NCI-H82 treated with DMSO at 0.1 percent for 48 hours (cell line): Measurements from ENCODE around the gene CLMP.
"Not testable (repeated sequence)": the region's sequence is repeated elsewhere in the genome, so short reads cannot be mapped to it uniquely, and the experiment has no call there.

Experiments used
- DNase-seq: peaks from one replicate; lab custom pipeline; 2025; ENCODE audit not compliant: unreplicated experiment; lab: John Stamatoyannopoulos, UW

The CLMP gene

DNA sequence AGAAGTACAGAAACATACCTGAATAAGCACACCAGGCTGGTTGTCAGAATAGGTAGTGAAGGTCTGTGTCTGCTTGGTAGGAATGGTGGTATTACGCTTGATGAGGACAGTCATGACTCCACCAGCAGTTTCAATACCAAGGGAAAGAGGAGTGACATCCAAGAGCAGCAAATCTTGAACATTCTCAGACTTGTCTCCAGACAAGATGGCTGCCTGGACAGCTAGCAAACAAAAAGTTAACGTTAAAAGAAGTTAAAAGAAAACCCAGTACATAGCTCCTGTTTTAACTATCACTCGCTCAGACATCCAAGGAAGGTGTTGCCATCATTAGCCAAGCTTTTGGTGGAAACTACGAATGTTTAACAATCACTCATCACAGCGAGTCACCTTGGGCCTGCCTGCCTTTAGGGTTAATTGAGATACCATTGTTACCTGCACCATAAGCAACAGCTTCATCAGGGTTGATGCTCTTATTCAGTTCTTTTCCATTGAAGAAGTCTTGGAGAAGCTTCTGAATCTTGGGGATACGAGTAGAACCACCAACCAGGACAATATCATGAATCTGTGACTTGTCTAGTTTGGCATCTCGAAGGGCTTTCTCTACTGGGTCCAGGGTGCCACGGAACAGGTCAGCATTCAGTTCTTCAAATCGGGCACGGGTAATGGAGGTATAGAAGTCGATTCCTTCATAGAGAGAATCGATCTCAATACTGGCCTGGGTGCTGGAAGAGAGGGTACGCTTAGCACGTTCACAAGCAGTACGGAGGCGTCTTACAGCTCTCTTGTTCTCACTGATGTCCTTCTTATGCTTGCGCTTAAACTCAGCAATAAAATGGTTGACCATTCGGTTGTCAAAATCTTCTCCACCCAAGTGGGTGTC lies 135.8 kb downstream of the CLMP start:
- not testable (repeated sequence) for DNase-seq

DNA sequence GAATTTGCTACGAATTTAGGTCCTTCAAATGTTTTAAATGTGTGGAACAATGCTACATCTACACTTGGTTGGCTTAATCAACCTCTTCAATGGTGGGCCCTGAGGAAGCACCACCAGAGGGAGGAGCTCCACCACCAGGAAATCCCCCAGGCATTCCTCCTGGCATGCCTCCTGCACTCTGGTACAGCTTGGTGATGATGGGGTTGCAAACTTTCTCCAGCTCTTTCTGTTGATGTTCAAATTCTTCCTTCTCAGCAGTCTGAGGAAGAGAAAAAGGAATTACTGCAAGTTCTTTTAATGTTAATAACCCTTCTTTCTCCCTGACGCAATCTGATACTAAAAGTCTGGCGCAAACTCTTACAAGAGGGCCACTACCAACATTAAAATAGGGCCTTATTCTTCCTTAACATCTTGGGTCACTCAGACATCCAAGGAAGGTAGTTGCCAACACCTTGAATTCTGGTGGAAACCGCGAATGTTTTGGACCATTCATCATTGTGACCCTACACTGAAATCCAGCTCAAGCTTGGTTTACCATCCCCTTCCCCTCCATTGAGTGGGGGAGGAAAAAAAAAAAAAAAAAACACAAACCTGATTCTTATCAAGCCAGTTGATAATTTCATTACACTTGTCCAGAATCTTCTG lies 137.3 kb downstream of the CLMP start:
- no peak for DNase-seq

DNA sequence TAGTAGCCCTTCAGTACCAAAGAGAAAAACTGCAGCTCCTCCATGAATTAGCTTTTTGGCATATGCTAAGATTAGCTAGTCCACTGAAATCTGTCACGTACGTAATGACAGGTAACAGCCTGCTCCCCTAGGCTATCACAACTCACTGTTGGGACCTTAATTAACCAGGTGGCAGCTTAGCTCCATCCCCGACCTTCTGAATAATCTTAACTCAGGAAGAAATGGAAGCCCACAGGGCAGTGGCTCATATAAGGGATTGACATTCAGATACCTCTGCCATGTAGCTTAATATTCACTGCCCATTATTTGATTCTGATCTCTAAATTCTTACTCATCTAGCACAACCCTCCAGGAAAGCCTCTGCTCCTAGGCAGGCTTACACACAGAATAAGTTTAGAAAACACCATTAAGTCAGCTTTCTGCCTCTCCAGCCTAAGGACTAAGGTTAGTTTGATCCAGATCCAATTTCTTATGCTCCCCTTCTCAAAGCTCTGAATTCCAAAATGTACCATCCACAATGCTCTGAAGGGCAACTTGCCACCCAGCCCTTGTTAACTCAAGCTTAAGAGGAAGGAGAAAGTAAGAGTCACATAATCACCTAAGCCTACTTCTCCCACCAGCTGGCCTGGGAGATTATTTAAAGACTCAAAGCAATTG lies 138.1 kb downstream of the CLMP start:
- DNase-seq: no peak

DNA sequence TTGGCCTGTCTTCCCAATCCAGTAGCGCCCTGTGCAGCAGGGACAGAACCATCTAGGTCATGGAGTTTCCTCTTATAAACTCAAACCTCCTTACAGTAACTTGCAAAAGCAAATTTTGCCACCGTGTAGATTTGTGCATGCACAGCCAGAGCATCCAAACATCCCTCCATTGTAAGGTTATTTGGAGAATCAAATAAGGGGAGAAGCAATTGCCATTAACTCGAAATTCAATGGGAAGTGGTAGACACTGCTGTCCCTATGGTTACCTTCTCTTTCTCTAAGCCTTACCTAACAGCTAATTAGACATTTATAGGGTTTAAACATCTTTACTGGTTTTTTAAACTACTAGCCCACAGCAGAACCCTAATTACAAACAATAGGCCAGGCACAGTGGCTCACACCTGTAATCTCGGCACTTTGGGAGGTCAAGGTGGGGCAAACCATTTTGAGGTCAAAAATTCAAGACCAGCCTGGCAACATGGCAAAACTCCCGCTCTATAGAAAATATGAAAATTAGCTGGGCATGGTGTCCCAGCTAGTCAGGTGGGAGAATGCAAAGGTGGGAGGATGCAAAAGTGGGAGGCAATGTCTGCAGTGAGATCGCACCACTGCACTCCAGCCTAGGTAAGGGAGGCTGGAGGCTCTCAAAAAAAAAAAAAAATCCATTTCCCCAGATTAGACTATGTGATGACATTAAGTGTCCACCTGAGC lies 139.7 kb downstream of the CLMP start:
- no peak for DNase-seq

DNA sequence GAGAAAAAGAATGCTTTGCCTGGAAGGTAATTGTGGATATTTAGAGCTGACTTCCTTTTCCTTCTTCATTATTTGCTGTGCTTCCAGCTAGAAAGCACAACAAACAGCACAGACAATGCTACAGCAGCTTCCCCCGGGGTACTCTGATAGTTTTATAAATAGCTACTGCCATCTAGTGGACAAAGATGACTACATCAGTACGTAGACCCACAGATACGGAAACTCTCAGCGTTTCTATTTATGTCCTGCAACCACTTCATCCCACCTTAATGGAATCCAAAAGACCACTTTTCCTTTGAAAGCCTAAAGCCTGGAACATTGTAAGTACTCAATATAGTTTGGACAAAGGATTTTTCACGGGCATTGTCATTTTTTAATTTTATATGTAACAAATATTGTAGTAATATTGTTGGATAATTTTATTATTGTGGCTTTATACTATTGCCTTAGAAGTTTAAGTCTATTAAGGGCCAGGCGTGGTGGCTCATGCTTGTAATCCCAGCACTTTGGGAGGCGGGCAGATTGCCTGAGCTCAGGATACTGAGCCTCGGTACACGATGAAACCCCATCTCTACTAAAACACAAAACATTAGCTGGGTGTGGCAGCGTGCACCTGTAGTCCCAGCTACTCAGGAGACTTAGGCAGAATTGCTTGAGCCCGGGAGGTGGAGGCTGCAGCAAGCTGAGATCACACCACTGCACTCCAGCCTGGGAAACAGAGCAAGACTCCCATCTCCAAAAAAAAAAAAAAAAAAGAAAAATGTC lies 140.6 kb downstream of the CLMP start:
- peak; percentile 69 for DNase-seq

DNA sequence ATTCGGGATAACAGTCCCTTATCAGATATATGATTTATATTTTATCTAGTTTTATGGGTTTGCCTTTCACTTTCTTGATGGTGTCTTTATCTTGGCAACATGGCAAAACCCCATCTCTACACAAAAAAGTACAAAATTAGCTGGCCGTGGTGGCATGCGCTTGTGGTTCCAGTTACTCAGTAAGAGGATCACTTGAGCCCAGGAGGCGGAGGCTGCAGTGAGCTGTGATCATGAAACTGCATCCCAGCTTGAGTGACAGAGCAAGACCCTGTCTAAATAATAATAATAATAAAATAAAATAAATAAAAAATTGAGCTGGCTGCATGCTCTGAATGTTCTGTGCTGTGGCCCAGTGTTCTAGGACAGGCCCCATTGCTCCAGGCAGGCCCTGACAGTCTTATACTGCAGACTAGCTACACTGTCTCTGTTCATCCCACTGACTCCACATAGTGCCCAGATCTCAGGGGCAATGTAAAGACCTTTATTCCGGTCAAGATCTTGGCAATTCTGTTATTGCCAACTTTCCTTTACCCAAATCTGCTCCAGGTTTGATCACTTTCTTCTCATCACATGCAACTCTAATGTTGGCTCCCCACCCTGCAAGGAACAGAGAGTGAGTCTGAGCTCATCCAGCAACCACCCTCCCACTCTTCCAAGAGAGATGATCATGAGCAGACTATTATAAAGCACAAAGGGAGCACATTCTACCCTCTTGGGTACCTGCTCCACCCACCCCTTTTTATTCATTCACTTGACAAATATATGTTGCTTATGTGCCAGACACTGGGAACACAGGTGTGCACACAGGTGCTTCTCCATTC lies 141.9 kb downstream of the CLMP start:
- DNase-seq: no peak

DNA sequence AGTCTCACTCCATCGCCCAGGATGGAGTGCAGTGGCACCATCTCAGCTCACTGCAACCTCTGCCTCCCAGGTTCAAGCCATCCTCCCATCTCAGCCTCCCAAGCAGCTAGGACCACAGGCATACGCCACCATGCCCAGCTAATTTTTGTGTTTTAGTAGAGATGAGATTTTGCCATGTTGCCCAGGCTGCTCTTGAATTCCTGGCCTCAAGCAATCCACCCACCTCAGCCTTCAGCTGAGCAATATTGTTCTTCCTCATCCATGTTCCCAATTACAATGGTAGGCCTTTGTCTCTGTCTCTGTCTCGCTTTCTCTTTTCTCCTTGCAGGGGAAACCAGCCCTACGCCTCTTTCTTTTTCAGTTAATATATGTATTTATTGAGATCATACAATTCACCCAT lies 143.4 kb downstream of the CLMP start:
- no peak for DNase-seq

DNA sequence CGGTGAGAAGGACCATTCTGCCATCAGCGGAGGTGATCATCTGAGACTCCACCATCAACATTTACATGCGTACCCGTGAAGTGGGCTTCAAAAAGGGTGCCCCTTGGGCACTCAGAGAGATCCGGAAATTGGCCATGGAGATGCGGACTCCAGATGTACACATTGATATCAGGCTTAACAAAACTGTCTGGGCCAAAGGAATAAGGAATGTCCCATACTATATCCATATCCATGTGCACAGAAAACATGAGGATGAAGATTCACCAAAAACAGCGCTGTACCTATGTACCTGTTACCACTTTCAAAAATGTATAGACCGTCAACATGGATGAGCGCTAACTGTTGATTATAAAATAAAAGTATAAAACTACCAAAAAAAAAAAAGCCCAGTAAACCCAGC lies 143.9 kb downstream of the CLMP start:
- no peak for DNase-seq

DNA sequence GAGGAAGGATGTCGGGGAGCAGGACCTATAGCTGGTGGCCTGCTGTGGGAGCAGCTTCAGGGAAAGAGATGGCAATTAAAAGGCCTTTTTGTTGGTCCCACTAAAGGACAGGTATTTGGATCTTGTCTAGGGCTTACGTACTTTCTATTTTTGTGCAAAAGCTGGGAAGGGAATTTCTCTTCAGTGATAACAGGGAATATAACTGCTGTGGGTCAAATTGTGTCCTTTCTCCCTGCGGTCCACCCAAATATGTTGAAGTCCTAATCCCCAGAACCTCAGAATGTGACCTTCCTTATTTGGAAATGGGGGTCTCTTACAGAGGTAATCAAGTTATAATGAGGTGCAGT lies 147.1 kb downstream of the CLMP start:
- DNase-seq: no peak

DNA sequence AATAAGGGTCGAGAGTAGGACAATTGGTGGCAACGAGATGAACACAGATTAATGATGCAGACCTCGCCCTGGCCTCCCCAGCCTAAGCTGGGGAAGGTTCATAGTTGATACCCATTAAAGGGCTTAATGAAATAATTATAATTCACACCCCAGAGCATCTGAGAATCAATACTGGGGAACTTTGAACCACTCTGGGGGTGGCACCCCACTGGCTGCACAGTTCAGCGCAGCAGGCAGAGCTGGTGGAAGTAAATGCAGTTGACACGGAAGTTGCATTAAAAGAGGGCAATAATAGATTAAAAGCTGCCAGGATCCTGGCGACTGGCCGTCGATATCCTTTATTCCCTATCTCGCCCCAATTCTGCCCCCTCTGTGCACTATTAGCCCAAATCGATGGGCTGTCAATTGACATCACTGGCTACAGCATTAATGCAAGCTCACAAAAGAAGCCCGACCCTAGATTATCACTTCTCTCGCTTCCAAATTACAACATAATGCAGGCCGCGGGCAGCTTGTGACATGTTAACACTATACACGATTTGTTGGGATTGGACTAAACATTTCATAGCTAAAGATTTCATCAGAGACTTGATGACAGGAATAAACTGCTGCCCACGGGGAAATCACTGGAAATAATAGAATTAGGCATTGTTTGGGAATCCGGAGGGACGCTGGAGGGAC lies 147.6 kb downstream of the CLMP start:
- DNase-seq: no peak

DNA sequence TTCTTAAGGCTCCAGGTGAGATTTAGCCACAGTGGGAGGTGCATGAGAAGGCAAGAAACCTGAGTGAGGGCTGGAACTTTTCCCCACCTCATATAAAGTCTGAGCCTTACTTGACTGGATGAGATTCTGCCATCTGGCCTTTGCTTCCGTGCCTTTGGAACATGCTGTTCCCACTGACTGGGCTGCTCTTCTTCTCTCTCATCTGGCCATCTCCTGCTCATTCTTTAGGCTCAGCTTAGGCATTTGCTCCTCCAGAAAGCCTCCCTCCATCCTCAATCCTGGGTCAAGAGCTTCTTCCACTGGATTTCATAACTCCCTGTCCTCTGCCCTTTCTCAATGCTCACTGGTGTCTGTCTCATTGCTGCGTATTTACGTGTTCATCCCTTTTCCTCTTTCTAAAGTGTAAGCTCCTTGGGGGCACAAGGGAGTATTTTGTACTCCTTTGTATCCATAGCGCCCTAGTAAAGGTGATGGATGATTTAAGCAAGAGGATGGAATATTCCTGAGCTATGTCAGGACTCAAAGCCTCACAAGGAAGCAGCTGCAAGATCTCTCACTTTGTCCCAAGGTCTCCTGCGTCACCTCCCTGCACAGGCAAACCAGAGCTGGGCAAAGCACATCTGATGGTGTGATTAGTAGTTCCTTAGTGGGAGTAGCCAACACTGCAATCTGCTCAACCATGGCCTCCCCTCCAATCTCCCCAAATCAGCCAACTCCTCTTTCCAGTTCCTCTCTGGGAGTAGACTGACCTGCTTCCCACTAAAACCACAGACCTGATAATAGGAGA lies 148.4 kb downstream of the CLMP start:
- no peak for DNase-seq

DNA sequence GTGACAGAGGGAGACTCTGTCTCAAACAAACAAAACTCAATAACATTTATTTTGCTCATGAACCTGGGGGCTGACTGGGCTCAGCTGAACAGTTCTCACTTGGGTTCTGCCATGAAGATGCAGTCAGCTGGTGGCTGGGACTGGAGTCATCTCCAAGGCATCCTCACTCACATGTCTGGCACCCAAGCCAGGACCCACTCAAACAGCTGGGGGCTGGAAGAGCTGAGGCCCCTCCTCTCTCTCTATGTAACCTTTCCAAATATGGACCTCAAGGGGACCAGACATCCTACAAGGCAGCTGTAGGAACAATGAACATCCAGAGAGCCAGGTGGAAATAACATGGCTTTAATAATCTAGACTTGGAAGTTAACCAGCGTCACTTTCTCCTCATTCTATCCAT lies 149.9 kb downstream of the CLMP start:
- no peak for DNase-seq

DNA sequence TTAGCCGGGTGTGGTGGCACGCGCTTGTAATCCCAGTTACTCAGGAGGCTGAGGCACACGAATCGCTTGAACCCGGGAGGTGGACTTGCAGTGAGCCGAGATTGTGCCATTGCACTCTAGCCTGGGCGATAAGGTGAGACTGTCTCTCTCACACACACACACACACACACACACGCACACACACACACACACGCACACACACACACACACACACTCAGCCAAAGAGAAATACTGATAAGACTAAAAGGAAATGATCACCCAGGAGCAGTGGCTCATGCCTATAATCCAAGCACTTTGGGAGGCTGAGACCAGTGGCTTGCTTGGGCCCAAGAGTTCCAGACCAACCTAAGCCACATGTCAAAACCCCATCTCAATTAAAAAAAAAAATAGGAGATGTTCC lies 153.9 kb downstream of the CLMP start:
- DNase-seq: no peak

DNA sequence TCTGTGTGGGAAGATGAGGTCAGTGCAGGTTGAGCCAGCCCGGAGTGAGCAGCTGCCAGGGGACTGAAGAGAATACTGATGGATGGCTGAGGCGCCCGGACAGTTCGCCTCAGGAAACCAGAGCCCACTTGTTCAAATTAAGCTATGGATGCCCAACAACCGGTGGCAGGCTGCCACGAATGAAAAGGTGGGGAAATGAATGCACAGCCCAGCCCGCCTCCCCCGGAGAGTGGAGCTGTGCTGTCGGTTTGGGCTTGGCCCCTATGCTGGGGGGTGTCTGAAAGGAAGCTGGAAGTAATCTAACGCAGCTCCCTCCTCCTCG lies 155.0 kb downstream of the CLMP start:
- no peak for DNase-seq

DNA sequence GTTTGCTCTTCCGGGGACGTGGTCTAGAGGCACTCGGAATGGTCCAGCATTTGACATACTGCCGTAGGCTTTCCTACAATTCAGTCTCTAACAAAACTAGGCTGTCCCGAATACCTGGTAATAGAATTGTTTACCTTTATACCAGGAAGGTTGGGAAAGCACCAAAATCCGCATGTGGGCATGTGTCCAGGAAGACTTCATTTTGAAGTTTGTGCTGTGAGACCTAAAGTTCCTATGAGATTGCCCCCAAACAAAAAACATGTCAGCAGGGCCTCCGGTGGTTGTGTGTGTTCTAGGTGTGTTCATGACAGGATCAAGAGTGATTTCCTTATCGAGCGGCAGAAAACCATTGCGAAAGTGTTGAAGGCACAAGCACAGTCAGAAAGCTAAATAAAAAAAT lies 159.2 kb downstream of the CLMP start:
- no peak for DNase-seq

DNA sequence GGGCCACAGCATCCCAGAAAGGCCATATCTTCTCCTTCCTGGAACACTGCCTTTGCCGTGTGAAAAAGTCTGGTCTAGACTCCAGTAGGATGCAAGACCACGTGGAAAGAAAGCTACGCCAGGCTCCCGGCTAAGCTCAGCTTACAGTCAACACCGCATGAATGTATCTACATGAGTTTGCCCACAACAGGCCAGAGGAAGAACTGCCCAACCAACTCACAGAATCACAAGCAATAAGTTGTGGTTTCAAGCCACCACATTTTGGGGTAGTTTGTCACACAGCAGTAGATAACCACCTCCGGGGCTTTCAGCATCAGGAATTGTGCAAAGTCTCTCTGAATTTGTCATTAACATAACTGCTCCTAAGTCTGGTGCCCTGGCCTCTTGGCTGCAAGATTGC lies 160.5 kb downstream of the CLMP start:
- DNase-seq: no peak

DNA sequence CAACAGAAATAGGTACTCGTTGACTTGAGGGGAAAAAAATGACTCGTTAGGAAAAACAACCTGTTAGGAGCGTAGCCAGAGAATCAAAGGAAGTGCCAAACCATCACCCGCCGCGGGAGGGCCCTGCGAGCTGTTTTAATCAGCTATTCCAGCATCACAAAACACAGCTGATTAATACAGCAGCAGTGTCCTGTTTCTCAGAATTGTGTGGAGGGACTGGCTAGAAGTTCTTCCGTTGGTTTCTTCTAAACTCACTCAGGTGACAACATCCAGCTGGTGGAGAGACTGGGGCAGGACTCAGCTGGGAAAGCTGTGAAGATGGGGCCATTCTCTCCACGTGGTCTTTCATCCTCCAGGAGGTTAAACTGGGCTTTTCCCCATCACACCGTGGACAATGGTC lies 161.2 kb downstream of the CLMP start:
- no peak for DNase-seq

DNA sequence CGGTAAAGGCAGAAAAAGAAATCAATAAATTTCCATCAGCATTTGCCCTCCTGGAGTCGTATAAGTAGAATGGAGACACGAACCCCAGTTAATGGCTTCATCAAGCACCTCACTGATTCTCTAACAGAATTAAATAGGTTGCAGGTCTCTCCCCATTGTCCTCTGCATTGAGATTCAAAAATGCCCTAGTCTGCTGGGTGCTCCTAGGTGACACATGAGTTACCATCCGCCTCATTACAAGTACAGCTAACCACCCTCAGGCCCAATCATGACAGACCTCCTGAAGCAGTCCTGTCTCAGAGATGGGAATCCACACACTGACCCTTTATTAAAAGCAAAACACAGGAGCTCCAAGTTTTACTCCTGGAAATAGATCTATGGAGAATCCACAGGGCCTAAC lies 164.5 kb downstream of the CLMP start:
- no peak for DNase-seq

DNA sequence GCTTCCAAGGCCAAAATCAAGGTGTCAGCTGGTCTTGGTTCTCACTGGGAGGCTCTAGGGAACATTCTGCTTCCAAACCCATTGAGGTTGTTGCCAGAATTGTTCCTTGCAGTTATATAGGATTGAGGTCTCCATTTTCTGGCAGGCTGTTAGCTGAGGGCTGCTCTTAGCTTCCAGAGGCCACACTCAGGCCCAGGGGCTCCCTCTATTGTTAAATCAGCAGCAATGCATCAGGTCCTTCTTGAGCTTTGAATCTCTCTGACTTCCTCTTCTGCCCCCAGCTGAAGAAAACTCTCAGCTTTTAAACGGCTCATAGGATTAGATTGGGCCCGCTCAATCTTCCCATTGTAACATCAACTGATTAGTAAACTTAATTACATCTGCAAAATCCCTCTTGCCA lies 174.1 kb downstream of the CLMP start:
- DNase-seq: no peak
